Lower leg skin (tissue), 3 donors: ENCODE data around the gene SPEG.

ENCODE experiments used
- CTCF ChIP-seq, 3 donors: fragments of 450-650 bp; IDR thresholded peaks; one replicate each; pipeline ENCODE4 v1.5.1; 2016; ENCODE audit warnings: antibody characterized with exemption in 3 of 3, mild to moderate bottlenecking in 3 of 3, moderate library complexity in 2 of 3
- POLR2A ChIP-seq, 2 donors: fragments of 450-650 bp; IDR thresholded peaks; one replicate each; pipeline ENCODE4 v1.6.1; 2016 to 2017; ENCODE audit warnings: antibody characterized with exemption in 2 of 2, mild to moderate bottlenecking in 1 of 2, moderate library complexity in 1 of 2

- TF ChIP-seq CTCF (IDR thresholded peaks at IDR 0.05) (no peak), POLR2A (IDR thresholded peaks at IDR 0.05) (no peak)
Observed at GRCh38 chr2:219476652-219477151, 42.1 kb downstream of the SPEG start.
